RWPE2 (cell line): ENCODE measurements around the gene PTCHD1.

Experiments
- ATAC-seq: fragments of 200-7000 bp; cut with Tn5 transposase; 3 replicates; pipeline ENCODE4 v1.9.1; 2021; ENCODE audit warnings: low read depth
- DNase-seq: peaks from one replicate; pipeline ENCODE4 v3.0.0-alpha.2; 2020; ENCODE audit warnings: low spot score
- H3K27ac ChIP-seq: fragments of 450-650 bp; 2 replicates; pipeline ENCODE4 v1.5.1; 2017; ENCODE audit warnings: mild to moderate bottlenecking; ENCODE audit not compliant: poor library complexity, severe bottlenecking
- H3K27me3 ChIP-seq: fragments of 250-450 bp; sonication (Bioruptor Pico); 2 replicates; pipeline ENCODE4 v1.5.1; 2021; ENCODE audit warnings: mild to moderate bottlenecking, moderate library complexity; ENCODE audit not compliant: insufficient read depth, poor library complexity, severe bottlenecking
- H3K36me3 ChIP-seq: fragments of 250-450 bp; sonication (Bioruptor Pico); 2 replicates; pipeline ENCODE4 v1.5.1; 2020; ENCODE audit warnings: low read depth, mild to moderate bottlenecking, moderate library complexity
- H3K4me1 ChIP-seq: fragments of 250-450 bp; sonication (Bioruptor Pico); 2 replicates; pipeline ENCODE4 v1.5.1; 2021; ENCODE audit warnings: mild to moderate bottlenecking, moderate library complexity; ENCODE audit not compliant: insufficient read depth, poor library complexity, severe bottlenecking
- H3K4me3 ChIP-seq: fragments of 250-450 bp; sonication (Bioruptor Pico); 2 replicates; pipeline ENCODE4 v1.5.1; 2021; ENCODE audit warnings: mild to moderate bottlenecking, moderate library complexity; ENCODE audit not compliant: severe bottlenecking
- H3K9me3 ChIP-seq: fragments of 250-450 bp; sonication (Bioruptor Pico); 2 replicates; pipeline ENCODE4 v1.5.1; 2021; ENCODE audit warnings: mild to moderate bottlenecking, moderate library complexity; ENCODE audit not compliant: severe bottlenecking
- TF ChIP-seq, protein P1 (sequence below): fragments of 450-650 bp; IDR thresholded peaks from one replicate; pipeline ENCODE4 v1.5.1; 2017; ENCODE audit warnings: mild to moderate bottlenecking, moderate library complexity; ENCODE audit not compliant: poor library complexity, severe bottlenecking

Gene PTCHD1

DNA sequence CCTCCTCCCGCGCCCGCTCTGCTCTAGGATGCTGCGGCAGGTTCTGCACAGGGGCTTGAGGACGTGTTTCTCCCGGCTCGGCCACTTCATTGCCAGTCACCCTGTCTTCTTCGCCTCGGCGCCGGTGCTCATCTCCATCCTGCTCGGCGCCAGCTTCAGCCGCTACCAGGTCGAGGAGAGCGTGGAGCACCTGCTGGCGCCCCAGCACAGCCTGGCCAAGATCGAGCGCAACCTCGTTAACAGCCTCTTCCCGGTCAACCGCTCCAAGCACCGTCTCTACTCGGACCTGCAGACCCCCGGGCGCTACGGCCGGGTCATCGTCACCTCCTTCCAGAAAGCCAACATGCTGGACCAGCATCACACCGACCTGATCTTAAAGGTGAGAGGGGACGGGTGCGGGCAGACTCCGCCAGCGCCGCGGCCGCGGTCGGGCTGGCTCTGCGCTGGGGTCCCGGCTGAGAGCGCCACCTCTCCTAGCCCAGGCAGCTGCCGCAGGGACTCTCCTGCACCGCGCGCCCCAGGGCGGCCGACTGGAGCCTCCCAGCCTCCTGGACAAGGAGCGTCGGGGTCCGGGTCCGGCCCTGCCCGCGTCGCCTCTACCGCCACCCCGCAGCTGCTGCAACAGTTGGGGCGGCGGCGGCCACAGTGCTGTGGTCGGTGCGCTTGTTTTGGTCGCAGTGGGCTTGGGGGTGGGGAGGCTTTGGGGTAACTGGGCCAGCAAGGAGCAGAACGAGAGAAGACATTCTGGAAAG lies at the start of gene PTCHD1:
TSS of gene PTCHD1 (plus strand) at position 2 of the 752 bp plus-strand sequence. CDS start at position 29, 27 bp downstream.
- H3K27me3 ChIP-seq, result peaks cover 60% of the 10 kb centered on the region
- ATAC-seq (peak; percentile 46; the same call in 1 of the 3 replicates), DNase-seq (no peak)
- H3K4me3 ChIP-seq, result no peak within 1 kb of the TSS
- H3K4me1 ChIP-seq, result no peaks in the 10 kb centered on the region
- no peaks in the 10 kb centered on the region for H3K36me3 ChIP-seq
- TF ChIP-seq, protein P1, sequence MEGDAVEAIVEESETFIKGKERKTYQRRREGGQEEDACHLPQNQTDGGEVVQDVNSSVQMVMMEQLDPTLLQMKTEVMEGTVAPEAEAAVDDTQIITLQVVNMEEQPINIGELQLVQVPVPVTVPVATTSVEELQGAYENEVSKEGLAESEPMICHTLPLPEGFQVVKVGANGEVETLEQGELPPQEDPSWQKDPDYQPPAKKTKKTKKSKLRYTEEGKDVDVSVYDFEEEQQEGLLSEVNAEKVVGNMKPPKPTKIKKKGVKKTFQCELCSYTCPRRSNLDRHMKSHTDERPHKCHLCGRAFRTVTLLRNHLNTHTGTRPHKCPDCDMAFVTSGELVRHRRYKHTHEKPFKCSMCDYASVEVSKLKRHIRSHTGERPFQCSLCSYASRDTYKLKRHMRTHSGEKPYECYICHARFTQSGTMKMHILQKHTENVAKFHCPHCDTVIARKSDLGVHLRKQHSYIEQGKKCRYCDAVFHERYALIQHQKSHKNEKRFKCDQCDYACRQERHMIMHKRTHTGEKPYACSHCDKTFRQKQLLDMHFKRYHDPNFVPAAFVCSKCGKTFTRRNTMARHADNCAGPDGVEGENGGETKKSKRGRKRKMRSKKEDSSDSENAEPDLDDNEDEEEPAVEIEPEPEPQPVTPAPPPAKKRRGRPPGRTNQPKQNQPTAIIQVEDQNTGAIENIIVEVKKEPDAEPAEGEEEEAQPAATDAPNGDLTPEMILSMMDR, result no peak
- H3K9me3 ChIP-seq, result no peaks in the 10 kb centered on the region
- no peak within 1 kb of the TSS for H3K27ac ChIP-seq

DNA sequence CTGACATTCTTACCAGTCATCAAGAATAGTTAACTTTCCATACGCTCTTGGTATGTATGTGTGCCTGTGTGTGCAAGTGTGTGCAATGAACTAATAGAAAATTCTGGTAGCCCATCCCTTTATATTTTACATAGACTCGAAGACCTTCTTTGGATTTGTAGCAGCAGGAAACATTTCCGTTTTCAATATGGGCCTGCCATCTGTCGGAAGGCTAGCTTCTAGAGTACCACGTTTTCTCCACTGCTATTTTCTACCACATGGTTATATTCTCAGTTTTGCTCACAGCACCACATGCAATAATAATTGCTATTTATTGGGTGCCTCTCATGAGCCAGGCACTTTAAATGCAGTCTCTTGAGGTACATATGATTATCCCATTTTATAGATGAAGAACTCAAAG lies 47.9 kb upstream of the PTCHD1 start:
- Histone ChIP-seq H3K4me1 (no peaks in the 10 kb centered on the region), H3K36me3 (no peaks in the 10 kb centered on the region), H3K27ac (no peak overlapping the region), H3K9me3 (no peaks in the 10 kb centered on the region), H3K4me3 (no peak overlapping the region), H3K27me3 (no peaks in the 10 kb centered on the region)
- no peak for ATAC-seq
- no peak for DNase-seq
- TF ChIP-seq, protein P1, result no peak

DNA sequence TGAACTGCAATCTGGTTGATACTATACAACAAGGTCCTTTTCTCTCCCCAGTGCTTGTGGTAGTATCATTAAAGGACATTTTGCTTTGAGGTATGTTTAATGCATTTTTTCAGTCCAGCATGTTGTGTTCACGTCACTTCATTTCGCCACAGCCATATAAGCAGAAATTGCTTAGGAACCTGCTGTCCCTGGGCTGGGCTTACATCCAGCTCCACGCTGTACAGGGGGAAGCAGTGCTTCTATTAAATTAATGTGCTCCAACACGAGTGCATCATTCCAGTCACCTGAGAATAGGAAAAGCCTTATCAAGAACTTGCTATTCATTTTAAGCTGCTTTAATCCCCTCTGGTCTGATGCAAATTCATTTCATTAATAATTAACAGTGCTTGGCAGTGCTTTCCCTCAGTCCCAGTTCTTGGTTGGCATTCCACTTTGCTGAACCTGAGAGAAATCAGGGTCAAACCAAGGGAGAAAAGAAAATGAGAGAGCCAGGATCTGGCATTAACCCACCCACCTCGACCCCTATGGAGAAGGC lies 47.4 kb upstream of the PTCHD1 start:
- no peak overlapping the region for H3K27ac ChIP-seq
- DNase-seq, result no peak
- H3K4me1 ChIP-seq, result no peaks in the 10 kb centered on the region
- no peaks in the 10 kb centered on the region for H3K27me3 ChIP-seq
- no peak overlapping the region for H3K4me3 ChIP-seq
- ATAC-seq, result no peak
- no peaks in the 10 kb centered on the region for H3K9me3 ChIP-seq
- no peaks in the 10 kb centered on the region for H3K36me3 ChIP-seq
- TF ChIP-seq, protein P1, result no peak

DNA sequence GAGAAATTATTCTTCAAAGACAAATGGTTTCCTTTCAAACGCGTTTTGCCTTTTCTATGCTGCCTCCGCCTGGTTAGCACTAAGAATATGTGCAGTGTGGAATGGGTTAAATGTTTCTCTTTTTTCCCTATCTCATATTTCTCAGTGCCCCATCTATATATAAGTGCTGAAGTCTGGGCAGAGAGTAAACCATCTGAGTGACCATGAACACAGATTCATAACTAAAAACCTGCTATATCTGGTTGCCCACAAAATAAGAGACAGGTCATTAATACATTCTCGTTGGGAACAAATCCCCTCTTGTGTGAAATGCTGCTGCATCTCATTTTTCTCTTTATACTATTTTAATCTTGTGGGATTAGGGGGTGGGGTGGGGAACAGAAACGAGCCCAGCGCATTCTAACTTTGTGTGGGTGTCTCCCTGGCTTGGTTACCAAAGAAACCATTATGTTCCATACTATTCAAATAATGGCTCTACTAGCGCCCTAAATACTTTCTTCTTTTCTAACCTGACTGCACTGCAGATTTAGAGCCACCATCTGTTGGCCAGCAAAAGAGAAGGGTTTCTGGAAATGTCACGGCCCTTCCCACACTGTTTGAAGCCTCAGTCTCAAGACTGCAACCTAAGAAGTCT lies 42.2 kb upstream of the PTCHD1 start:
- Histone ChIP-seq H3K4me1 (no peaks in the 10 kb centered on the region), H3K27me3 (no peaks in the 10 kb centered on the region), H3K36me3 (no peaks in the 10 kb centered on the region), H3K9me3 (no peaks in the 10 kb centered on the region), H3K4me3 (no peak overlapping the region), H3K27ac (no peak overlapping the region)
- ATAC-seq (no peak), DNase-seq (no peak)
- TF ChIP-seq, protein P1, result no peak
